SH-SY5Y (cell line): ENCODE data around the gene KCNJ6.

Experiments
- GATA2 ChIP-seq: IDR thresholded peaks from 2 replicates; pipeline ENCODE4 v1.6.1; 2011; ENCODE audit warnings: mild to moderate bottlenecking, low read depth, low read length
- GATA3 ChIP-seq: IDR thresholded peaks from 2 replicates; pipeline ENCODE4 v1.6.1; 2011; ENCODE audit warnings: low read depth, mild to moderate bottlenecking, low read length, moderate library complexity

DNA sequence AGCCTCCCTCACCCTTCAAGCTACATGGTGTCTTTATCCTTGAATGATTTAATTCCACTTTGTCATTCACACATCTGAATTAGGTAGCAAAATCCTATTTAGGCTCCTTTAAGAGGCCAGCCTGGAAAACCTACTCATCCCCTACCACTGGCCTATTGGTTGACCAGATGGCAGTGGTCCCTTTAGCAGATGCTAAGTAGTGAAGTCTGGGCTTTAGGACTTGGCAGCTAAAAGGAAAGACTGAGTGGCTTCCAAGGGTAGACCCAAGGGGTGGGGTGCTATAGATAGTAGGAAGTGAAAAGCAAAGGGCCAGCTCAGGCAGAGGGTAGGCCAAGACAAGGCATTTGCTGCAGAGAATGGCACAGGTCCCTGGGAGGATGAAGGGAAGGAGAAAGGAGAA lies 46.6 kb downstream of the KCNJ6 start:
- TF ChIP-seq GATA2 (no peak), GATA3 (no peak)
